HCT116 (cell line): ENCODE results near the gene CORO2B. TPM values are rescaled to one million over a fixed set of nuclear protein-coding genes. Genes with fewer than 3 reads are reported as not detected.

Experiments
- ATAC-seq: fragments of 200-7000 bp; cut with Tn5 transposase; 2 replicates; pipeline ENCODE4 v1.9.1; 2020; ENCODE audit warnings: mild to moderate bottlenecking, moderate library complexity
- BruUV-seq: library from RNA; stranded (reverse); fragments of 400-500 nt; replicated peaks from 2 replicates; lab custom pipeline; 2021; lab: Mats Ljungman, UMichigan
- CTCF ChIA-PET: fragments of 300-600 bp; sonication (Branson Sonifier 250); formaldehyde crosslinking; loops from one replicate; lab custom pipeline; 2021; ENCODE audit warnings: antibody characterized with exemption; lab: Charles Lee
- POLR2A ChIA-PET: fragments of 300-600, 350-600 bp; sonication (Branson Sonifier 250); formaldehyde crosslinking; loops from one replicate; lab custom pipeline; 2021; ENCODE audit warnings: antibody characterized with exemption; lab: Charles Lee
- RAD21 ChIA-PET, 2 experiments: fragments of 300-600 bp; sonication (Branson Sonifier 250); formaldehyde crosslinking; loops; one replicate each; lab custom pipeline; 2023; ENCODE audit warnings: low total read pairs in 2 of 2; ENCODE audit not compliant: uncharacterized antibody in 2 of 2, unreplicated experiment in 2 of 2, low non-redundant PET in 1 of 2; lab: Charles Lee
- DNase-seq: peaks from one replicate; pipeline ENCODE4 v3.0.0-alpha.2; 2010; ENCODE audit warnings: low read depth, low spot score
- H2AFZ ChIP-seq: fragments of 200-600 bp; shearing (Covaris generic), sonication (generic); 2 replicates; pipeline ENCODE4 v1.6.1; 2017; ENCODE audit warnings: low read depth, mixed run types, mixed read lengths, antibody characterized with exemption, low read length; ENCODE audit not compliant: poor library complexity, severe bottlenecking
- H3K27ac ChIP-seq: 2 replicates; pipeline ENCODE4 v1.5.1; 2012; ENCODE audit warnings: low read depth, low read length
- H3K27me3 ChIP-seq: fragments of 200-600 bp; sonication (generic); 2 replicates; pipeline ENCODE4 v1.6.1; 2016; ENCODE audit warnings: mixed run types, low read length, mixed read lengths; ENCODE audit not compliant: insufficient read depth
- H3K36me3 ChIP-seq, 2 experiments: fragments of 200-500 bp in 1 of 2; fragments of 200-600 bp in 1 of 2; sonication (Bioruptor generic) in 1 of 2; sonication (generic) in 1 of 2; 2 replicates each; pipeline versions ENCODE4 v1.5.1 to v1.6.1; 2014 to 2016; ENCODE audit warnings: low read length in 2 of 2, inconsistent platforms in 1 of 2, mixed read lengths in 1 of 2, mixed run types in 1 of 2; ENCODE audit not compliant: insufficient read depth in 2 of 2, control insufficient read depth in 1 of 2
- H3K4me1 ChIP-seq, 2 experiments: fragments of 200-600 bp in 1 of 2; sonication (generic) in 1 of 2; 2 replicates each; pipeline versions ENCODE4 v1.5.1 to v1.6.1; 2012 to 2017; ENCODE audit warnings: low read length in 2 of 2, inconsistent platforms in 1 of 2, mild to moderate bottlenecking in 1 of 2, mixed read lengths in 1 of 2, mixed run types in 1 of 2, moderate library complexity in 1 of 2; ENCODE audit not compliant: insufficient read depth in 2 of 2, control insufficient read depth in 1 of 2
- H3K4me2 ChIP-seq: fragments of 200-600 bp; sonication (generic); 2 replicates; pipeline ENCODE4 v1.6.1; 2017; ENCODE audit warnings: mixed run types, low read length, mixed read lengths
- H3K4me3 ChIP-seq, 2 experiments: fragments of 200-600 bp in 1 of 2; sonication (generic) in 1 of 2; replicated peaks in 1 of 2; 2 replicates each; pipeline ENCODE4 v1.5.1; 2011 to 2016; ENCODE audit warnings: low read length in 2 of 2, control low read depth in 1 of 2, low read depth in 1 of 2, mild to moderate bottlenecking in 1 of 2, mixed read lengths in 1 of 2, mixed run types in 1 of 2
- H3K79me2 ChIP-seq: fragments of 200-600 bp; sonication (generic); 2 replicates; pipeline ENCODE4 v1.6.1; 2017; ENCODE audit warnings: mild to moderate bottlenecking, mixed run types, low read length, moderate library complexity, mixed read lengths; ENCODE audit not compliant: insufficient read depth
- H3K9ac ChIP-seq: fragments of 200-600 bp; sonication (generic); 2 replicates; pipeline ENCODE4 v1.6.1; 2016; ENCODE audit warnings: low read length, mixed read lengths
- H3K9me2 ChIP-seq: fragments of 200-600 bp; sonication (generic), shearing (Covaris generic); 2 replicates; pipeline ENCODE4 v1.6.1; 2017; ENCODE audit warnings: mixed run types, mild to moderate bottlenecking, moderate library complexity; ENCODE audit not compliant: insufficient read depth
- H3K9me3 ChIP-seq, 2 experiments: fragments of 200-500 bp in 1 of 2; fragments of 200-600 bp in 1 of 2; sonication (Bioruptor generic) in 1 of 2; sonication (generic) in 1 of 2; 2 replicates each; pipeline ENCODE4 v1.6.1; 2014 to 2017; ENCODE audit warnings: low read length in 2 of 2, mixed read lengths in 2 of 2, inconsistent platforms in 1 of 2, low read depth in 1 of 2, mild to moderate bottlenecking in 1 of 2, mixed run types in 1 of 2, moderate library complexity in 1 of 2; ENCODE audit not compliant: control insufficient read depth in 1 of 2, insufficient read depth in 1 of 2
- H4K20me1 ChIP-seq: fragments of 200-600 bp; sonication (generic), shearing (Covaris generic); 2 replicates; pipeline ENCODE4 v1.6.1; 2017; ENCODE audit warnings: mixed run types, mild to moderate bottlenecking, moderate library complexity; ENCODE audit not compliant: insufficient read depth
- FOSL1 ChIP-seq: IDR thresholded peaks from 2 replicates; pipeline ENCODE4 v1.6.1; 2012; ENCODE audit warnings: low read depth
- POLR2AphosphoS5 ChIP-seq: IDR thresholded peaks from 2 replicates; pipeline ENCODE4 v1.6.1; 2011; ENCODE audit warnings: mild to moderate bottlenecking, low read depth, low read length, moderate library complexity
- REST ChIP-seq: IDR thresholded peaks from 2 replicates; pipeline ENCODE4 v1.6.1; 2012; ENCODE audit warnings: low read depth
- SP1 ChIP-seq: IDR thresholded peaks from 2 replicates; pipeline ENCODE4 v1.6.1; 2012; ENCODE audit warnings: low read depth
- ZNF274 ChIP-seq: fragments of 200-500 bp; sonication (Bioruptor generic); IDR thresholded peaks from 2 replicates; pipeline ENCODE4 v1.6.1; 2014; ENCODE audit warnings: mild to moderate bottlenecking, low read depth, low read length, inconsistent platforms
- intact Hi-C: fragments of 100-400 bp; cut with micrococcal nuclease; formaldehyde crosslinking; loops from 2 replicates; pipeline ENCODE4 v1.10.0; 2022
- total RNA-seq: library from RNA; stranded (reverse); gene quantifications from one replicate; pipeline ENCODE4 v1.2.1, GENCODE V29; 2021; ENCODE audit not compliant: unreplicated experiment
- TF ChIP-seq, protein P1 (sequence below): IDR thresholded peaks from 2 replicates; pipeline ENCODE4 v1.6.1; 2011; ENCODE audit warnings: mild to moderate bottlenecking, low read length, moderate library complexity; ENCODE audit not compliant: insufficient replicate concordance; ENCODE audit errors: extremely low read depth

The CORO2B gene
- total RNA-seq, 1 experiment from 2014 or later = 2.8 TPM

- CTCF ChIA-PET = interaction anchor here (1.4 kb wide), 1 partner anchor 169 kb away, joined by 5 read pairs; no protein-coding TSS in a partner anchor
- TF ChIP-seq, protein P1, sequence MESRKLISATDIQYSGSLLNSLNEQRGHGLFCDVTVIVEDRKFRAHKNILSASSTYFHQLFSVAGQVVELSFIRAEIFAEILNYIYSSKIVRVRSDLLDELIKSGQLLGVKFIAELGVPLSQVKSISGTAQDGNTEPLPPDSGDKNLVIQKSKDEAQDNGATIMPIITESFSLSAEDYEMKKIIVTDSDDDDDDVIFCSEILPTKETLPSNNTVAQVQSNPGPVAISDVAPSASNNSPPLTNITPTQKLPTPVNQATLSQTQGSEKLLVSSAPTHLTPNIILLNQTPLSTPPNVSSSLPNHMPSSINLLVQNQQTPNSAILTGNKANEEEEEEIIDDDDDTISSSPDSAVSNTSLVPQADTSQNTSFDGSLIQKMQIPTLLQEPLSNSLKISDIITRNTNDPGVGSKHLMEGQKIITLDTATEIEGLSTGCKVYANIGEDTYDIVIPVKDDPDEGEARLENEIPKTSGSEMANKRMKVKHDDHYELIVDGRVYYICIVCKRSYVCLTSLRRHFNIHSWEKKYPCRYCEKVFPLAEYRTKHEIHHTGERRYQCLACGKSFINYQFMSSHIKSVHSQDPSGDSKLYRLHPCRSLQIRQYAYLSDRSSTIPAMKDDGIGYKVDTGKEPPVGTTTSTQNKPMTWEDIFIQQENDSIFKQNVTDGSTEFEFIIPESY = no peak
- TF ChIP-seq POLR2AphosphoS5 (no peak), ZNF274 (no peak), REST (no peak), SP1 (no peak), FOSL1 (no peak)
- RAD21 ChIA-PET = no interaction called here
- DNase-seq (no peak), ATAC-seq (no peak)
- Histone ChIP-seq H3K27me3 (0 out of 2 replicates have a peak, but pooled peaks cover 3% of the 10 kb centered on the region), H3K9ac (no peak overlapping the region), H3K79me2 (no peaks in the 10 kb centered on the region), H3K4me2 (no peak overlapping the region), H3K27ac (no peak overlapping the region), H3K9me2 (no peaks in the 10 kb centered on the region), H2AFZ (no peak overlapping the region), H3K4me1 (no peaks in the 10 kb centered on the region), H3K9me3 (no peaks in the 10 kb centered on the region), H3K36me3 (no peaks in the 10 kb centered on the region), H3K4me3 (no peak overlapping the region), H4K20me1 (no peaks in the 10 kb centered on the region)
- POLR2A ChIA-PET = no interaction called here
- no TSS peak for BruUV-seq
- intact Hi-C loops = no loop called here
Measured at GRCh38 chr15:68706931-68707330, 128.1 kb downstream of the CORO2B start.
